Spleen (tissue), 11 donors: ENCODE data around the gene METTL9. TPM values are rescaled to one million over a fixed set of nuclear protein-coding genes. Genes with fewer than 3 reads are reported as not detected.
"Not testable (repeated sequence)": the region's sequence is repeated elsewhere in the genome, so short reads cannot be mapped to it uniquely, and the experiment has no call there.

Source experiments
- DNase-seq: peaks from one replicate; pipeline ENCODE4 v3.0.0-alpha.2; 2020
- H3K27ac ChIP-seq, 8 donors: fragments of 200-600 bp; sonication (generic) in 7 of 8; 1 replicate in 4 of 8; 2 replicates in 4 of 8; pipeline versions ENCODE4 v1.5.0 to v1.8.0; 2016 to 2021; ENCODE audit warnings: inconsistent platforms in 4 of 8, mild to moderate bottlenecking in 4 of 8, moderate library complexity in 1 of 8
- H3K27me3 ChIP-seq, 7 donors: fragments of 200-600 bp; sonication (generic) in 6 of 7; replicated peaks in 1 of 7; 1 replicate in 4 of 7; 2 replicates in 3 of 7; pipeline versions ENCODE4 v1.5.0 to v1.8.0; 2016 to 2021; ENCODE audit warnings: inconsistent platforms in 3 of 7, mild to moderate bottlenecking in 1 of 7
- H3K36me3 ChIP-seq, 6 donors: fragments of 200-600 bp; sonication (generic) in 5 of 6; 1 replicate in 4 of 6; 2 replicates in 2 of 6; pipeline versions ENCODE4 v1.5.0 to v1.8.0; 2016 to 2021; ENCODE audit warnings: inconsistent platforms in 2 of 6
- H3K4me1 ChIP-seq, 6 donors: fragments of 200-600 bp; sonication (generic) in 5 of 6; 1 replicate in 3 of 6; 2 replicates in 3 of 6; pipeline versions ENCODE4 v1.5.0 to v1.8.0; 2016 to 2021; ENCODE audit warnings: inconsistent platforms in 3 of 6
- H3K4me3 ChIP-seq, 8 donors: fragments of 200-600 bp; sonication (generic) in 7 of 8; 1 replicate in 4 of 8; 2 replicates in 4 of 8; pipeline versions ENCODE4 v1.5.0 to v1.8.0; 2016 to 2021; ENCODE audit warnings: inconsistent platforms in 4 of 8, mild to moderate bottlenecking in 4 of 8, moderate library complexity in 2 of 8
- H3K9me3 ChIP-seq, 8 donors: fragments of 200-600 bp; sonication (generic) in 7 of 8; 1 replicate in 4 of 8; 2 replicates in 4 of 8; pipeline versions ENCODE4 v1.5.0 to v1.8.0; 2016 to 2021; ENCODE audit warnings: inconsistent platforms in 4 of 8
- CTCF ChIP-seq, 11 experiments: fragments of 200-600 bp in 7 of 11; fragments of 450-650 bp in 4 of 11; sonication (generic) in 4 of 11; IDR thresholded peaks in 8 of 11; conservative IDR thresholded peaks in 3 of 11; 1 replicate in 7 of 11; 2 replicates in 4 of 11; pipeline versions ENCODE4 v1.4.0 to v1.8.0; 2016 to 2021; ENCODE audit warnings: antibody characterized with exemption in 11 of 11, inconsistent platforms in 4 of 11, mild to moderate bottlenecking in 1 of 11
- POLR2A ChIP-seq, 3 donors: fragments of 450-650 bp; IDR thresholded peaks; one replicate each; pipeline ENCODE4 v1.5.1; 2017; ENCODE audit warnings: antibody characterized with exemption in 3 of 3, mild to moderate bottlenecking in 1 of 3
- POLR2AphosphoS5 ChIP-seq, 3 donors: sonication (generic); formaldehyde crosslinking; IDR thresholded peaks; one replicate each; pipeline ENCODE4 v1.5.1; 2017; ENCODE audit warnings: antibody characterized with exemption in 3 of 3
- WGBS, 5 donors: extraction: QIAGEN DNeasy Blood & Tissue Kit in 3 of 5; methylation state at CpG; one replicate each; pipeline versions ENCODE4 v1.1.5 to v1.1.7; 2013 to 2018; 5-methylcytosine and 5-hydroxymethylcytosine counted together
- intact Hi-C: fragments of 100-400 bp; cut with DNase I; formaldehyde crosslinking; loops from one replicate; pipeline ENCODE4 v1.15.0; 2023; ENCODE audit warnings: low total_unique reads
- polyA plus RNA-seq, 3 donors: library from polyadenylated mRNA; stranded (reverse); fragments of 200-250 nt; gene quantifications; one replicate each; pipeline ENCODE4 v1.2.1, GENCODE V29; 2013
- total RNA-seq, 7 donors: library from RNA; depleted of rRNA in 3 of 7; stranded (reverse); fragments of >200 nt in 3 of 7; fragmentation: NEBNext Ultra II Directional in 4 of 7; extraction: Animal tissue kit (Norgen Biotek cat#: 25700) in 4 of 7; gene quantifications; one replicate each; pipeline versions ENCODE4 v1.1.0 to v1.2.1, GENCODE V29; 2016 to 2021
- donor health status: healthy with polysubstance abuse.
- donor health status: DM: no; HTN: no; CAD: no; lungs with moderate emphysema.
- donor health status: DM: no; HTN: no; CAD: no.
- donor health status: Bipolar disorder and iron deficiency.
- donor health status: healthy.
- donor health status: DM: no; HTN: no; CAD: no.
- donor health status: DM: yes; HTN: yes; CAD: no.

The METTL9 gene
- total and polyA plus RNA-seq, 10 donors = 28.5 to 247 (median 97.1) TPM

GRCh38 chr16:21563676-21564075 is 35.7 kb upstream of the METTL9 start:
- DNase-seq = peak; percentile 10
- no peak overlapping the region for H3K4me3 ChIP-seq
- peaks cover 0 to 10% (median 2%) of the 10 kb centered on the region in 6 donors for H3K4me1 ChIP-seq
- WGBS, 5 donors = 91 to 98% (median 95%) methylated on average over 2 of the region's 2 CpGs
- no peaks in the 10 kb centered on the region for H3K36me3 ChIP-seq
- intact Hi-C loops = no loop called here
- H3K27me3 ChIP-seq = no peaks in the 10 kb centered on the region
- H3K27ac ChIP-seq = no peak overlapping the region
- H3K9me3 ChIP-seq = no peaks in the 10 kb centered on the region
- TF ChIP-seq CTCF (IDR thresholded peaks at IDR 0.05 in 8 of 11, conservative IDR thresholded peaks at IDR 0.05 in 3 of 11) (no peak), POLR2A (IDR thresholded peaks at IDR 0.05) (no peak), POLR2AphosphoS5 (IDR thresholded peaks at IDR 0.05) (no peak)

- H3K27ac ChIP-seq, DNase-seq, H3K4me1 ChIP-seq, intact Hi-C loops, H3K9me3 ChIP-seq, H3K27me3 ChIP-seq, H3K36me3 ChIP-seq, H3K4me3 ChIP-seq: not testable (repeated sequence)
- WGBS, 5 donors = 68 to 80% (median 73%) methylated on average over 1 of the region's 1 CpG
Measured at GRCh38 chr16:21564367-21564766, 35.0 kb upstream of the METTL9 start.

GRCh38 chr16:21565507-21565860 is 33.9 kb upstream of the METTL9 start:
- 74 to 96% (median 87%) methylated on average over 2 of the region's 2 CpGs for WGBS, 5 donors
- no peaks in the 10 kb centered on the region for H3K36me3 ChIP-seq
- DNase-seq = no peak

GRCh38 chr16:21565861-21566669 is 33.3 kb upstream of the METTL9 start:
- Histone ChIP-seq H3K9me3 (no peaks in the 10 kb centered on the region), H3K36me3 (no peaks in the 10 kb centered on the region), H3K4me3 (no peak overlapping the region), H3K27ac (no peak overlapping the region), H3K4me1 (peaks cover 0 to 10% (median 2%) of the 10 kb centered on the region in 6 donors), H3K27me3 (peaks cover 0 to 11% (median 0%) of the 10 kb centered on the region in 7 donors)
- WGBS, 5 donors = 69 to 76% (median 74%) methylated on average over 13 of the region's 13 CpGs
- intact Hi-C loops = no loop called here
- TF ChIP-seq POLR2AphosphoS5 (IDR thresholded peaks at IDR 0.05) = no peak
- TF ChIP-seq POLR2A (IDR thresholded peaks at IDR 0.05) = no peak
- no peak for TF ChIP-seq CTCF (IDR thresholded peaks at IDR 0.05 in 8 of 11, conservative IDR thresholded peaks at IDR 0.05 in 3 of 11)
- no peak for DNase-seq

More at GRCh38 chr16:21565507-21565860, 33.9 kb upstream of the METTL9 start:
- TF ChIP-seq POLR2AphosphoS5 (IDR thresholded peaks at IDR 0.05) = no peak
- no peak for TF ChIP-seq CTCF (IDR thresholded peaks at IDR 0.05 in 8 of 11, conservative IDR thresholded peaks at IDR 0.05 in 3 of 11)
- TF ChIP-seq POLR2A (IDR thresholded peaks at IDR 0.05) = no peak
- H3K4me3 ChIP-seq = no peak overlapping the region
- H3K27me3 ChIP-seq = peaks cover 0 to 9% (median 0%) of the 10 kb centered on the region in 7 donors
- peaks cover 0 to 10% (median 2%) of the 10 kb centered on the region in 6 donors for H3K4me1 ChIP-seq
- H3K27ac ChIP-seq = no peak overlapping the region
- intact Hi-C loops = no loop called here
- no peaks in the 10 kb centered on the region for H3K9me3 ChIP-seq
